Liver (tissue), 9 donors: ENCODE results near the gene BRIP1. TPM values are rescaled to one million over a fixed set of nuclear protein-coding genes. Genes with fewer than 3 reads are reported as not detected.
A peak's percentile ranks its signal among the peaks of the same experiment; 100 is the strongest.

Experiments used
- DNase-seq: peaks from one replicate; pipeline ENCODE4 v3.0.0-alpha.2; 2017; ENCODE audit warnings: low spot score
- H3K27ac ChIP-seq, 2 donors: one replicate each; pipeline ENCODE4 v1.7.0; 2013; ENCODE audit warnings: inconsistent platforms in 2 of 2, low read length in 2 of 2, control low read depth in 1 of 2, low read depth in 1 of 2, mild to moderate bottlenecking in 1 of 2
- H3K27me3 ChIP-seq, 4 donors: one replicate each; pipeline versions ENCODE4 v1.6.1 to v1.7.0; 2013; ENCODE audit warnings: low read length in 3 of 4, inconsistent platforms in 1 of 4, mild to moderate bottlenecking in 1 of 4, moderate library complexity in 1 of 4; ENCODE audit not compliant: control insufficient read depth in 4 of 4, insufficient read depth in 4 of 4
- H3K36me3 ChIP-seq, 4 donors: one replicate each; pipeline versions ENCODE4 v1.6.1 to v1.7.0; 2013; ENCODE audit warnings: low read length in 3 of 4, mild to moderate bottlenecking in 3 of 4, low read depth in 1 of 4, moderate library complexity in 1 of 4; ENCODE audit not compliant: control insufficient read depth in 4 of 4, insufficient read depth in 3 of 4
- H3K4me1 ChIP-seq, 4 donors: one replicate each; pipeline versions ENCODE4 v1.6.1 to v1.7.0; 2013; ENCODE audit warnings: low read length in 3 of 4, mild to moderate bottlenecking in 3 of 4, moderate library complexity in 1 of 4; ENCODE audit not compliant: control insufficient read depth in 4 of 4, insufficient read depth in 4 of 4
- H3K4me3 ChIP-seq, 3 donors: one replicate each; pipeline versions ENCODE4 v1.6.1 to v1.7.0; 2013; ENCODE audit warnings: low read length in 3 of 3, control low read depth in 1 of 3, low read depth in 1 of 3, mild to moderate bottlenecking in 1 of 3
- H3K9ac ChIP-seq, 2 donors: one replicate each; pipeline ENCODE4 v1.7.0; 2013; ENCODE audit warnings: low read length in 2 of 2, mild to moderate bottlenecking in 2 of 2, moderate library complexity in 2 of 2, control low read depth in 1 of 2, low read depth in 1 of 2
- H3K9me3 ChIP-seq, 4 donors: one replicate each; pipeline versions ENCODE4 v1.6.1 to v1.7.0; 2013; ENCODE audit warnings: low read length in 3 of 4; ENCODE audit not compliant: control insufficient read depth in 4 of 4
- EGR1 ChIP-seq, 2 donors: IDR thresholded peaks; 2 replicates each; pipeline ENCODE4 v1.6.1; 2016 to 2018; ENCODE audit warnings: antibody characterized with exemption in 2 of 2, low read depth in 2 of 2
- FOXA1 ChIP-seq: IDR thresholded peaks from 2 replicates; pipeline ENCODE4 v1.6.1; 2016; ENCODE audit warnings: antibody characterized with exemption
- FOXA2 ChIP-seq: IDR thresholded peaks from 2 replicates; pipeline ENCODE4 v1.6.1; 2016; ENCODE audit warnings: antibody characterized with exemption
- GABPA ChIP-seq, 2 donors: IDR thresholded peaks in 1 of 2; conservative IDR thresholded peaks in 1 of 2; 2 replicates each; pipeline ENCODE4 v1.6.1; 2016; ENCODE audit warnings: antibody characterized with exemption in 2 of 2, mild to moderate bottlenecking in 1 of 2, moderate library complexity in 1 of 2
- HNF4A ChIP-seq, 2 donors: conservative IDR thresholded peaks; 2 replicates each; pipeline ENCODE4 v1.6.1; 2016; ENCODE audit warnings: antibody characterized with exemption in 2 of 2, mild to moderate bottlenecking in 2 of 2
- HNF4G ChIP-seq: IDR thresholded peaks from 2 replicates; pipeline ENCODE4 v1.6.1; 2016; ENCODE audit warnings: antibody characterized with exemption
- JUND ChIP-seq, 2 donors: IDR thresholded peaks; 2 replicates each; pipeline ENCODE4 v1.6.1; 2016; ENCODE audit warnings: antibody characterized with exemption in 2 of 2
- MAX ChIP-seq: IDR thresholded peaks from 2 replicates; pipeline ENCODE4 v1.6.1; 2016; ENCODE audit warnings: antibody characterized with exemption
- NR2F2 ChIP-seq: IDR thresholded peaks from 2 replicates; pipeline ENCODE4 v1.6.1; 2016; ENCODE audit warnings: antibody characterized with exemption
- RAD21 ChIP-seq, 2 donors: IDR thresholded peaks; 2 replicates each; pipeline ENCODE4 v1.6.1; 2016; ENCODE audit warnings: antibody characterized with exemption in 2 of 2, mild to moderate bottlenecking in 2 of 2
- REST ChIP-seq: IDR thresholded peaks from 2 replicates; pipeline ENCODE4 v1.6.1; 2016; ENCODE audit warnings: antibody characterized with exemption, mild to moderate bottlenecking
- RXRA ChIP-seq, 2 donors: IDR thresholded peaks; 2 replicates each; pipeline ENCODE4 v1.6.1; 2017 to 2018; ENCODE audit warnings: antibody characterized with exemption in 2 of 2, mild to moderate bottlenecking in 1 of 2
- SP1 ChIP-seq: IDR thresholded peaks from 2 replicates; pipeline ENCODE4 v1.6.1; 2018; ENCODE audit warnings: antibody characterized with exemption, mild to moderate bottlenecking
- TAF1 ChIP-seq: conservative IDR thresholded peaks from 2 replicates; pipeline ENCODE4 v1.6.1; 2016; ENCODE audit warnings: antibody characterized with exemption, mild to moderate bottlenecking
- YY1 ChIP-seq: IDR thresholded peaks from 2 replicates; pipeline ENCODE4 v1.6.1; 2016; ENCODE audit warnings: antibody characterized with exemption, mild to moderate bottlenecking
- WGBS: extraction: QIAGEN DNeasy Blood & Tissue Kit; methylation state at CpG from one replicate; pipeline ENCODE4 v1.1.7; 2013; 5-methylcytosine and 5-hydroxymethylcytosine counted together
- polyA plus RNA-seq, 2 donors: library from polyadenylated mRNA; stranded (reverse) in 1 of 2; unstranded in 1 of 2; fragments of 200-250 nt in 1 of 2; fragments of >200 nt in 1 of 2; fragmentation: Nextera tagmentation in 1 of 2; extraction: Ambion mirVana in 1 of 2; gene quantifications; one replicate each; pipeline versions ENCODE4 v1.2.1 to v1.2.3, GENCODE V29; 2013 to 2015
- total RNA-seq, 2 donors: library from RNA; depleted of rRNA; stranded (reverse); fragments of >200 nt; gene quantifications; one replicate each; pipeline ENCODE4 v1.2.3, GENCODE V29; 2014
- TF ChIP-seq, protein P1 (sequence below): fragments of 150-350 bp; IDR thresholded peaks from 2 replicates; pipeline ENCODE4 v1.5.1; 2017; ENCODE audit warnings: improper control_type of control experiment, low read depth, low read length; ENCODE audit not compliant: missing input control
- TF ChIP-seq, protein P2 (sequence below): IDR thresholded peaks from 2 replicates; pipeline ENCODE4 v1.6.1; 2016; ENCODE audit warnings: antibody characterized with exemption
- donor health status: healthy.
- donor health status: healthy.
- donor health status: healthy.
- donor health status: healthy.
- donor health status: healthy.

The BRIP1 gene
- total and polyA plus RNA-seq, 4 donors = 0.24 to 10.3 (median 0.90) TPM

DNA sequence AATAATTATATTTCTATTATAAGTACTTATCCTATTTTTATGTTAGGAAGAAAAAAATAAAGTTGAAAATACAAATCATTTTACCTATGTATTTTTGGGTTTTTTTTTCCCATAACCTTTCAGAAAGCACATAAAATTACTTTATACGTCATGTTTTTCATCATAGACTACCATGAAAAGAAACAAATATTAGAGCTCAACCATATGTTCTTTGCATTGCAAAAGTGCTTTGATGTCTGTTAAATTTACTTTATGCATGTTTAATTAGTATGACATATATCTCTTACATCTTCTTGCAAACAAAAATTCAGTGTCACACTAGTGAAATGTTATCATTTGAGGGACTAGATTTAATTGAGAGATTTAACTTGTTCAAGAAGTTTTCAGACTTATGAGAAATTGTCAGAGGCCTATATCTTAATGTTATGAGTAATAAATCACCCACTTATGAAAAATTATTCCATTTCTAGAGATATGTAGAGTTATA lies 24.0 kb downstream of the BRIP1 start:
- Histone ChIP-seq H3K4me1 (no peaks in the 10 kb centered on the region), H3K9me3 (no peaks in the 10 kb centered on the region), H3K9ac (no peak overlapping the region), H3K36me3 (no peaks in the 10 kb centered on the region), H3K27ac (no peak overlapping the region), H3K4me3 (no peak overlapping the region), H3K27me3 (no peaks in the 10 kb centered on the region)
- TF ChIP-seq FOXA1 (no peak), RAD21 (IDR thresholded peaks at IDR 0.05) (no peak), HNF4G (no peak), SP1 (no peak), NR2F2 (no peak), MAX (no peak), EGR1 (IDR thresholded peaks at IDR 0.05; ENCODE audit: low read depth in 2 of 2) (no peak), FOXA2 (no peak), TAF1 (no peak), RXRA (IDR thresholded peaks at IDR 0.05) (no peak), REST (no peak), JUND (IDR thresholded peaks at IDR 0.05) (no peak), YY1 (no peak), GABPA (IDR thresholded peaks at IDR 0.05 in 1 of 2, conservative IDR thresholded peaks at IDR 0.05 in 1 of 2) (no peak), HNF4A (conservative IDR thresholded peaks at IDR 0.05) (no peak)
- TF ChIP-seq, protein P1, sequence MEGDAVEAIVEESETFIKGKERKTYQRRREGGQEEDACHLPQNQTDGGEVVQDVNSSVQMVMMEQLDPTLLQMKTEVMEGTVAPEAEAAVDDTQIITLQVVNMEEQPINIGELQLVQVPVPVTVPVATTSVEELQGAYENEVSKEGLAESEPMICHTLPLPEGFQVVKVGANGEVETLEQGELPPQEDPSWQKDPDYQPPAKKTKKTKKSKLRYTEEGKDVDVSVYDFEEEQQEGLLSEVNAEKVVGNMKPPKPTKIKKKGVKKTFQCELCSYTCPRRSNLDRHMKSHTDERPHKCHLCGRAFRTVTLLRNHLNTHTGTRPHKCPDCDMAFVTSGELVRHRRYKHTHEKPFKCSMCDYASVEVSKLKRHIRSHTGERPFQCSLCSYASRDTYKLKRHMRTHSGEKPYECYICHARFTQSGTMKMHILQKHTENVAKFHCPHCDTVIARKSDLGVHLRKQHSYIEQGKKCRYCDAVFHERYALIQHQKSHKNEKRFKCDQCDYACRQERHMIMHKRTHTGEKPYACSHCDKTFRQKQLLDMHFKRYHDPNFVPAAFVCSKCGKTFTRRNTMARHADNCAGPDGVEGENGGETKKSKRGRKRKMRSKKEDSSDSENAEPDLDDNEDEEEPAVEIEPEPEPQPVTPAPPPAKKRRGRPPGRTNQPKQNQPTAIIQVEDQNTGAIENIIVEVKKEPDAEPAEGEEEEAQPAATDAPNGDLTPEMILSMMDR = no peak
- TF ChIP-seq, protein P2, sequence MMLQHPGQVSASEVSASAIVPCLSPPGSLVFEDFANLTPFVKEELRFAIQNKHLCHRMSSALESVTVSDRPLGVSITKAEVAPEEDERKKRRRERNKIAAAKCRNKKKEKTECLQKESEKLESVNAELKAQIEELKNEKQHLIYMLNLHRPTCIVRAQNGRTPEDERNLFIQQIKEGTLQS = no peak
- DNase-seq = no peak
- WGBS = 97% methylated on average over 1 of the region's 1 CpG

DNA sequence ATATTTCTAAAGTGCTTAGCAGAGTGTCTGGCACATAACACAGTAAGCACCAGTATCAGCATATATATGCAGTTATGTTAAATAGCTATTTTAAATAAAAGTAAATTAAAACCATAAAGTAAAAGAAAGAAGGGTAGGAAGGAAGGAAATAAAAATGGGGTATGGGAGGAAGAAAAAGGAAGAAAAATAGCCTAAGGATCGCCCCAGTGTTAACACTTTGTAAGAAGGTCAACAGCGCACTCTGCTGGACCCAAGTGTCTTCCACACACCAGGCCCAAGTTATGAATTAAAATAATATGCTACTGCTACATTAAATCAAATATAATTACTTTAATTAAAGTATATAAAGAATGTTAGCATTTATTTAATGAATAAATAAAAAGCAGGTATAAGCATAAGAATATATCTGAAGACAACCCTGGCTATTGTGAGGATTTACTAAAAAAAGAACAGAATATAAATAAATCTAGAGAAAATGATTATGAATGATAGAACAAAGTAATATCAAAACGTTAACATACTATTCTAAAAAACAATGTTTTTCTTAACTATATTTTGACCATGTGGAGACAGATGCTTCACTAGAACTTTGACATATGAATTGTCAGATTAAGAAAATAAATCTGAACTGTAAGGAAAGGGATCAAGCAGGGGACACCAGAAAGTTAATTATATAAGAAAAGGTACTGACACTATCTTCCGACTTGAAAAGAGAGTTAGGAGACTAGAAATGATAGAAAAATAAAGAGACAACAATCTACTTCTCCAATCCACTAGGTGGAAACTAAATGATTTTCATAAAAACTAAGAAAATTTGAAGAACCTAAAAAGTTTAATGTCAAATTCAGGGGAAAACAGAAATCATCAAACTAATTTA lies 25.9 kb downstream of the BRIP1 start:
- WGBS = 60% methylated on average over 4 of the region's 4 CpGs
- no peak overlapping the region for H3K27ac ChIP-seq
- DNase-seq = peak; percentile 59
- H3K9ac ChIP-seq = no peak overlapping the region
- H3K4me3 ChIP-seq = no peak overlapping the region
- TF ChIP-seq RAD21 (IDR thresholded peaks at IDR 0.05) = peak; percentile 82 to 90
- TF ChIP-seq NR2F2 = no peak
- TF ChIP-seq, protein P1 = peak; percentile 71
- H3K4me1 ChIP-seq = no peaks in the 10 kb centered on the region
- H3K27me3 ChIP-seq = no peaks in the 10 kb centered on the region
- H3K9me3 ChIP-seq = no peaks in the 10 kb centered on the region
- H3K36me3 ChIP-seq = no peaks in the 10 kb centered on the region
